ENCODE data around the gene ZNF300.
"Not testable (repeated sequence)": the region's sequence is repeated elsewhere in the genome, so short reads cannot be mapped to it uniquely, and the experiment has no call there.

Gene ZNF300

GRCh38 chr5:150904479-150905311, at the start of gene ZNF300:
ZNF300 (minus strand) TSS chr5:150904980; CDS start chr5:150903155, 1,825 bp downstream.
- DNase-seq (ENCODE audit: low read depth, low spot score) = peak; percentile 65
- H3K27ac ChIP-seq = peak within 1 kb of the TSS; percentile 45

- H3K27ac ChIP-seq = no peak overlapping the region
- DNase-seq (ENCODE audit: low read depth, low spot score) = no peak
Observed at GRCh38 chr5:150948539-150948938, 43.8 kb upstream of the ZNF300 start.

DNA sequence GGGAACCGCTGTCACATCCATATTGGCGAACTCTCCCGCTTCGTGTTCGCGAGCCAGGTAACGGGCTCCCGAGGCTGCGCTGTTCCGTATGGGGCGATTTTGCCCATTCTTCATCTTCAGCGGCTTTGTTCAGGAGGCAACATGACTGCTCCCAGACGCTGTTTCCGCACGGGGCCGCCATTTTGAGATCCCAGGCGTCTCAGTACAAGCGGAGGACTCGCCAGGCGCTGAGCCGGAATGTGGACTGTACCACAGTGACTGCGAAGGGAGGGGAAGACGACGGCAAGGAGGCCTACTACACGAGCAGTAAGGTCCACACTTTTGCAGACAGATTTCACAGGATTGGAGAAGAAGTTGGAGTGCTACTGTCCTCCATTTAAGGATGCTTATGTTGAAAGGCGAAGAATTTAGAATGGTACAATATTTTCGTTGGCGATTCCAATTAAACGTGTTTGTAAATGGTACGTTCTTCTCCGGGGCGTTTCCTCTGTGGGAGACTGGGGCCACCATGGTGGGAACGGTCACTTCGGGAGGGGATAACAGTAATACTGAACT, 41.6 kb upstream of the ZNF300 start:
- peak; percentile 18 for DNase-seq (ENCODE audit: low read depth, low spot score)
- peak overlapping the region; percentile 76 for H3K27ac ChIP-seq

DNA sequence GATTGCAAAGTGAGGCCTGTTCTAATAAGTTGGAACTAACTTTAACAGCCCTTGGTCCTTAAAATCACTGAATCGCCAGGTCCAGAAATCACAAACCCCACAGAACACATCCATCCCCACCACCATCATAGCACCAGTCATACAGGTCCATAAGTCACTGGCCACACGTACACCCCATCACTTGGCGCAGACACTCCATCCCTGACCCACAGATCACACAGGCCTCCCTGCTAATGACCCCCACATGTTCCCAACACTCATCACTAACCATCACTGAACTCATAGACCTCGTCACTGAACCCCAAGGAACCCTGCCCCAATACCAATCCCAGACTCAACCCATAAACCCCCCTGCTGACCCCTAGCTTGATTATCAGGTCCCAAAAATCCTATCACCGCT, 41.2 kb upstream of the ZNF300 start:
- peak overlapping the region; percentile 76 for H3K27ac ChIP-seq
- no peak for DNase-seq (ENCODE audit: low read depth, low spot score)

DNA sequence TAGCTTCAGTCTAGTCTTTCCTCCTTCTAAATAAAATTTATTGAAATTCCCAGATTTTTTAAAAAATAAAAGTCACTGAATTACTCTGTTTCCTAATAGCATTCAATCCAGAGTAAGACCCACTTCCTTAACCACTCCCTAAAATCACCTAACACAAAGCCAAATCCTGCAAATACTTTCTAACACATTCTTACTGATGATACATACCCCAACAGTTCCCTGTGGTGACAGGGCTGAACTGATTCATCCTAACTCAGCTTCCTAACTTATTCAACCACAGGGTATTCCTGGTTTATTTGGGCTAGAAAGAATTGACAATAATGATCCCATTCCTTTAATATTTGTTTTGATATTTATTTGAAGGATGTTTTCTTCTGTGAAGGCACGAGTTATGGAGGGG, 40.7 kb upstream of the ZNF300 start:
- no peak for DNase-seq (ENCODE audit: low read depth, low spot score)
- peak overlapping the region; percentile 76 for H3K27ac ChIP-seq

- no peak overlapping the region for H3K27ac ChIP-seq
- no peak for DNase-seq (ENCODE audit: low read depth, low spot score)
Observed at GRCh38 chr5:150931368-150931965, 26.7 kb upstream of the ZNF300 start.

DNA sequence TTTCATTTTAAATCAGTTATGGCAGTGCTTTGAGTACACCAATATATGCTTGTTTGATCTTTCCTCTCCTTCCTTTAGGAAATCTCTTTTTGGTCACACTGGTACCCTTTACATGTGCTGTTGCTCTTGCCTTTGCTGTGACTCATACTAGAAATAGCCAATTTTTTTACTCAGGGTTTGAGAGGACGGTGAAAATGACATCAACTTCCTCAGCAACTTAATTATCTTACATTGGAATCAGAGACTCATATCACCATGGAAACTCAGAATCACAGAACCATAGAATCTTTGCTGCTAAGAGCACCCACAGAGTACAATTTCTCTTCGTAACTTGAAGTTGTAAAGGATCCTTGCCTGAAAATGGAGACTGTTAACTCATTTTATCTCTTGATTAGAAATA, 13.8 kb upstream of the ZNF300 start:
- no peak overlapping the region for H3K27ac ChIP-seq
- DNase-seq (ENCODE audit: low read depth, low spot score) = no peak

DNA sequence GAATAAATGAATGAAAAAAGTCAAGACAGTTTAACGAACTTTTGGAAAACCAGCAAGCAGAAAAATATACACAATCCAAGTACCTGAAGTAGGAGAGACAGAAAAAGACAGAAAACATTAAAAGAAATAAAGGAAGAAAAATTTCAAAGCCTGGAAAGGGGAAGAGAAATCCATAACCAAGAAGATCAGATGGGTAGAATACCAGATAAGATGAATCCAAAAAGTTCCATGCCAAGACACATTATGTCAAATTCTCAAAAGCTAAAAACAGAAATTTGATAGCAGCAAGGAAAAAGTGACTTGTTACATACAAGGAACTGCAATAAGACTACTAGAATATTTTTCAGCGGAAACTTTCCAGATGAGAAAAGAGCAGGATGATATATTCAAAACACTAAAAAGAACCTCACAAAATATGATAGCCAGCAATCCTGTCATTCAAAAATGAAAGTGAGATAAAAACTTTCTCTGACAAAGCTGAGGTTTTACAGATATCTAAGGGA, 7.6 kb upstream of the ZNF300 start:
- no peak overlapping the region for H3K27ac ChIP-seq
- no peak for DNase-seq (ENCODE audit: low read depth, low spot score)

GRCh38 chr5:150905312-150905683, 518 bp upstream of the ZNF300 start:
- peak overlapping the region; percentile 45 for H3K27ac ChIP-seq
- DNase-seq (ENCODE audit: low read depth, low spot score) = no peak

DNA sequence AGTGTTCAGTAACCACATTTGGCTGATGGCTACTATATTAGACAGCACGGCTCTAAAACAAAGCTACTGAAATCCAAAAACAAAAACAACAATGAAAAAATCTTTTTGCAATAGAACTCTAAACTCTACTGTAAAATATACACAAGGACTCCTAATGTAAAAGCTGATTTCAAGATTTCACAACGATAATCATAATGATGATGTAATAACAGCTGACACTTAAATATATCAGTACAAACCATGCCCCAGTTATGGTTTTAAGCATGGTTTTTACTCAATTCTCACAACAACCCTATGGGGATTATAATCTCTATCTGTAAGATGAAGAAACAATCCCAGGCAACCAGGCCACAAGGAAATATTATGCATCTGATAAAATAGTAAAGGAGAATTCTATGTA, 3.3 kb downstream of the ZNF300 start:
- no peak for DNase-seq (ENCODE audit: low read depth, low spot score)
- H3K27ac ChIP-seq = no peak overlapping the region

- DNase-seq (ENCODE audit: low read depth, low spot score) = no peak
- H3K27ac ChIP-seq = no peak overlapping the region
Observed at GRCh38 chr5:150895431-150896428, 9.1 kb downstream of the ZNF300 start.

DNA sequence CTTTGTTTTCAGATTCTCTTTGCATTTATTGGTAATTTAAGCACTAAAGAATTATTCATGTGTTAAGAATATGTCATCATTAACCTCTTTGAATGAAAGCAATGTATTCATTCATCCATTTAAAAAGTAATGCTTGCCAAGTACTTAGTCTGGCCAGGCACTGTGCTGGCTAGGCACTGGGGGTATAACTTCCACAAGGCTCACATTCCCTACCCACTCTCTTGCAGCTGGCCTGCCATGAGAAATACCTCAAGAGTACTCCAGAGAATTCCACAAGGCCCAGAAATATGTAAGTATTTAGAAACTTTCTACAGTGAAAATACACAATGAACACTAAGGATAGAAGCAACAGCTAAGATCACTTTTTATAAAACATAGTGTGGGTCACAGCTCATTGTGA, 25.4 kb downstream of the ZNF300 start:
- no peak overlapping the region for H3K27ac ChIP-seq
- no peak for DNase-seq (ENCODE audit: low read depth, low spot score)

- no peak for DNase-seq (ENCODE audit: low read depth, low spot score)
- no peak overlapping the region for H3K27ac ChIP-seq
Observed at GRCh38 chr5:150862070-150862469, 42.7 kb downstream of the ZNF300 start.

- DNase-seq (ENCODE audit: low read depth, low spot score) = no peak
- no peak overlapping the region for H3K27ac ChIP-seq
Observed at GRCh38 chr5:150860246-150860821, 44.4 kb downstream of the ZNF300 start.

- H3K27ac ChIP-seq = not testable (repeated sequence)
Observed at GRCh38 chr5:150856700-150857099, 48.1 kb downstream of the ZNF300 start.

DNA sequence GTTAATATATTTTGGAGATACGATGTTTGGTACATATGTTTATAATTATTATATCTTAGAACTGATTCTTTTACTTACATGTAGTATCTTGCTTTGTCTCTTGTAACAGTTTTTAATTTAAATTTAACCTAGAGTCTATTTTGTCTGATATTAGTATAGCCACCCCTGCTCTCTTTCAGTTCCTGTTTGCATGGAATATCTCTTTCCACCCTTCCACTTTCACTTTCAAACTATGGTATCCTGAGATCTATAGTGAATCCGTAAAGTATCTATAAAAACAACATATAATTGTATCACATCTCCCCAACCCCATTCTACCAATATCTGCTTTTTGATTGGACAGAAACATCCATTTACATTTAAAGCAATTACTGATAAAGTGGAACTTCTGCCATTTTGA, 51.2 kb downstream of the ZNF300 start:
- no peak for DNase-seq (ENCODE audit: low read depth, low spot score)
- no peak overlapping the region for H3K27ac ChIP-seq

More at GRCh38 chr5:150856700-150857099, 48.1 kb downstream of the ZNF300 start:
- DNase-seq (ENCODE audit: low read depth, low spot score) = not testable (repeated sequence)

- DNase-seq (ENCODE audit: low read depth, low spot score) = no peak
- H3K27ac ChIP-seq = no peak overlapping the region
Observed at GRCh38 chr5:150851039-150851438, 53.7 kb downstream of the ZNF300 start.

- DNase-seq (ENCODE audit: low read depth, low spot score) = peak; percentile 22
- H3K27ac ChIP-seq = no peak overlapping the region
Observed at GRCh38 chr5:150848271-150848670, 56.5 kb downstream of the ZNF300 start.

- H3K27ac ChIP-seq = no peak overlapping the region
- no peak for DNase-seq (ENCODE audit: low read depth, low spot score)
Observed at GRCh38 chr5:150847334-150847695, 57.5 kb downstream of the ZNF300 start.
